Peyer's patch (tissue), 4 donors: Measurements from ENCODE around the gene SAMD11. TPM values are rescaled to one million over a fixed set of nuclear protein-coding genes. Genes with fewer than 3 reads are reported as not detected.

ENCODE experiments used
- DNase-seq, 3 donors: peaks; one replicate each; pipeline ENCODE4 v3.0.0-alpha.2; 2017 to 2019
- H3K27ac ChIP-seq, 4 donors: fragments of 200-600 bp; sonication (generic); one replicate each; pipeline ENCODE4 v1.5.1; 2016 to 2019
- H3K27me3 ChIP-seq, 2 donors: fragments of 200-600 bp; sonication (generic); one replicate each; pipeline ENCODE4 v1.5.1; 2019
- H3K36me3 ChIP-seq, 3 donors: fragments of 200-600 bp; sonication (generic); one replicate each; pipeline ENCODE4 v1.5.1; 2016 to 2019
- H3K4me1 ChIP-seq, 4 donors: fragments of 200-600 bp; sonication (generic); one replicate each; pipeline ENCODE4 v1.5.1; 2016 to 2019
- H3K4me3 ChIP-seq, 4 donors: fragments of 200-600 bp; sonication (generic); 1 replicate in 3 of 4; 2 replicates in 1 of 4; pipeline ENCODE4 v1.5.1; 2016 to 2019; ENCODE audit warnings: mild to moderate bottlenecking in 1 of 4
- H3K9me3 ChIP-seq, 4 donors: fragments of 200-600 bp; sonication (generic); one replicate each; pipeline ENCODE4 v1.5.1; 2016 to 2019; ENCODE audit warnings: mild to moderate bottlenecking in 1 of 4
- CTCF ChIP-seq, 6 experiments: fragments of 450-650 bp in 4 of 6; fragments of 200-600 bp in 2 of 6; sonication (generic) in 1 of 6; IDR thresholded peaks; one replicate each; pipeline ENCODE4 v1.5.1; 2017 to 2019; ENCODE audit warnings: antibody characterized with exemption in 6 of 6, mild to moderate bottlenecking in 3 of 6, moderate library complexity in 1 of 6
- POLR2A ChIP-seq, 2 donors: fragments of 450-650 bp; IDR thresholded peaks; one replicate each; pipeline ENCODE4 v1.5.1; 2017; ENCODE audit warnings: antibody characterized with exemption in 2 of 2, mild to moderate bottlenecking in 2 of 2, moderate library complexity in 2 of 2
- total RNA-seq, 4 donors: library from RNA; depleted of rRNA; stranded (reverse); fragments of >200 nt; gene quantifications; one replicate each; pipeline ENCODE4 v1.1.0, GENCODE V29; 2016

SAMD11 gene
- total RNA-seq, 4 donors from 2014 or later, result 1.1 to 5.0 (median 2.2) TPM

- peaks cover 0 to 13% (median 0%) of the 10 kb centered on the region in 3 donors for H3K36me3 ChIP-seq
- H3K27me3 ChIP-seq, result peaks cover 0 to 44% of the 10 kb centered on the region in 2 donors
- H3K4me3 ChIP-seq, result peak overlapping the region; percentile 18 to 53 (median 51)
- no peak for TF ChIP-seq POLR2A (IDR thresholded peaks at IDR 0.05)
- peak overlapping the region; percentile 49 to 74 (median 71) for H3K27ac ChIP-seq
- H3K4me1 ChIP-seq, result peaks cover 5 to 43% (median 27%) of the 10 kb centered on the region in 4 donors
- no peaks in the 10 kb centered on the region for H3K9me3 ChIP-seq
- no peak for DNase-seq
These were observed 17.4 kb downstream of the SAMD11 start for GRCh38 chr1:941015-941587.

- H3K27me3 ChIP-seq, result peaks cover 0 to 38% of the 10 kb centered on the region in 2 donors
These were observed 18.1 kb downstream of the SAMD11 start for GRCh38 chr1:941588-942383.

GRCh38 chr1:942411-942821 lies 18.7 kb downstream of the SAMD11 start:
- H3K36me3 ChIP-seq, result peaks cover 0 to 25% (median 0%) of the 10 kb centered on the region in 3 donors
- no peaks in the 10 kb centered on the region for H3K9me3 ChIP-seq
- H3K4me1 ChIP-seq, result peaks cover 5 to 43% (median 27%) of the 10 kb centered on the region in 4 donors
- DNase-seq, result no peak
- TF ChIP-seq POLR2A (IDR thresholded peaks at IDR 0.05) (no peak), CTCF (IDR thresholded peaks at IDR 0.05) (no peak)
- H3K27me3 ChIP-seq, result peaks cover 0 to 36% of the 10 kb centered on the region in 2 donors
- H3K27ac ChIP-seq, result peak overlapping the region; percentile 27 to 74 (median 71)
- H3K4me3 ChIP-seq, result peak overlapping the region; percentile 18 to 53 (median 51)

More at GRCh38 chr1:941588-942383, 18.1 kb downstream of the SAMD11 start:
- peak in 2 of 3 donors; percentile 75 to 82 for DNase-seq
- Histone ChIP-seq H3K9me3 (no peaks in the 10 kb centered on the region), H3K36me3 (peaks cover 0 to 20% (median 0%) of the 10 kb centered on the region in 3 donors), H3K27ac (peak overlapping the region; percentile 49 to 74 (median 71)), H3K4me3 (peak overlapping the region; percentile 18 to 53 (median 51)), H3K4me1 (peaks cover 5 to 43% (median 27%) of the 10 kb centered on the region in 4 donors)
- TF ChIP-seq CTCF (IDR thresholded peaks at IDR 0.05) (no peak), POLR2A (IDR thresholded peaks at IDR 0.05) (no peak)

GRCh38 chr1:942864-943533 lies 19.3 kb downstream of the SAMD11 start:
- H3K27ac ChIP-seq, result peak overlapping the region; percentile 27 to 74 (median 71)
- DNase-seq, result no peak
- peaks cover 0 to 31% (median 0%) of the 10 kb centered on the region in 3 donors for H3K36me3 ChIP-seq
- no peaks in the 10 kb centered on the region for H3K9me3 ChIP-seq
- TF ChIP-seq POLR2A (IDR thresholded peaks at IDR 0.05), result no peak
- TF ChIP-seq CTCF (IDR thresholded peaks at IDR 0.05), result no peak
- H3K4me3 ChIP-seq, result peak overlapping the region in 3 of 4 donors; percentile 50 to 53 (median 52)
- peaks cover 5 to 43% (median 27%) of the 10 kb centered on the region in 4 donors for H3K4me1 ChIP-seq
- H3K27me3 ChIP-seq, result peaks cover 0 to 36% of the 10 kb centered on the region in 2 donors

- Histone ChIP-seq H3K9me3 (no peaks in the 10 kb centered on the region), H3K27ac (peak overlapping the region; percentile 43 to 74 (median 58)), H3K27me3 (peaks cover 0 to 31% of the 10 kb centered on the region in 2 donors), H3K4me1 (peaks cover 5 to 43% (median 27%) of the 10 kb centered on the region in 4 donors), H3K36me3 (peaks cover 0 to 38% (median 0%) of the 10 kb centered on the region in 3 donors), H3K4me3 (no peak overlapping the region)
- TF ChIP-seq POLR2A (IDR thresholded peaks at IDR 0.05), result no peak
- TF ChIP-seq CTCF (IDR thresholded peaks at IDR 0.05), result no peak
- DNase-seq, result no peak
These were observed 20.0 kb downstream of the SAMD11 start for GRCh38 chr1:943545-944340.
